Neural cell (in vitro differentiated cells): Measurements from ENCODE around the gene NT5DC3.

ENCODE experiments used
- POLR2AphosphoS5 ChIP-seq: IDR thresholded peaks from 2 replicates; pipeline ENCODE4 v1.6.1; 2012
- SMC3 ChIP-seq: fragments of 450-650 bp; conservative IDR thresholded peaks from 2 replicates; pipeline ENCODE4 v1.6.1; 2014; ENCODE audit warnings: antibody characterized with exemption, mild to moderate bottlenecking, moderate library complexity; ENCODE audit not compliant: poor library complexity
- TAF1 ChIP-seq: IDR thresholded peaks from 2 replicates; pipeline ENCODE4 v1.6.1; 2012; ENCODE audit warnings: low read depth
- TF ChIP-seq, protein P1 (sequence below): IDR thresholded peaks from 2 replicates; pipeline ENCODE4 v1.6.1; 2012; ENCODE audit warnings: borderline replicate concordance
- TF ChIP-seq, protein P2 (sequence below): fragments of 450-650 bp; IDR thresholded peaks from 2 replicates; pipeline ENCODE4 v1.5.1; 2014; ENCODE audit warnings: antibody characterized with exemption, mild to moderate bottlenecking, moderate library complexity; ENCODE audit not compliant: poor library complexity, severe bottlenecking

DNA sequence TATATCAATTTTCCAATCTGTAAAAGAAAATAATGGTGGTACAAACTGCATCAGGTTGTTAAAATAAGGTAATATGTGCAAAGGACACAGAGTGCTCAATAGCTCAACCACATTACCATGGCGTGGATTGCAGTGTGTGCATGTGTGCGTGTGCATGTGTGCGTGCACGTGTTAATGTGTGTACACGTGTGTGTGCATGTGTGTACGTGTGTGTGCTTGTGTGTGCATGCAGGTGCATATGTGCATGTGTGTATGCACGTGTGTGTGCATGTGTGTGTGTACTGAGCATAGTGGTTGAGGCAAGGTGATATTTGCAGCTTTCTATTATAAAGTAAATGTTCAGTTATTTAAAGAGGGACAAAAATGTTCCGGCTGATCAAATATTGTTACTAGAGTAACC lies 115.6 kb downstream of the NT5DC3 start:
- TF ChIP-seq, protein P1, sequence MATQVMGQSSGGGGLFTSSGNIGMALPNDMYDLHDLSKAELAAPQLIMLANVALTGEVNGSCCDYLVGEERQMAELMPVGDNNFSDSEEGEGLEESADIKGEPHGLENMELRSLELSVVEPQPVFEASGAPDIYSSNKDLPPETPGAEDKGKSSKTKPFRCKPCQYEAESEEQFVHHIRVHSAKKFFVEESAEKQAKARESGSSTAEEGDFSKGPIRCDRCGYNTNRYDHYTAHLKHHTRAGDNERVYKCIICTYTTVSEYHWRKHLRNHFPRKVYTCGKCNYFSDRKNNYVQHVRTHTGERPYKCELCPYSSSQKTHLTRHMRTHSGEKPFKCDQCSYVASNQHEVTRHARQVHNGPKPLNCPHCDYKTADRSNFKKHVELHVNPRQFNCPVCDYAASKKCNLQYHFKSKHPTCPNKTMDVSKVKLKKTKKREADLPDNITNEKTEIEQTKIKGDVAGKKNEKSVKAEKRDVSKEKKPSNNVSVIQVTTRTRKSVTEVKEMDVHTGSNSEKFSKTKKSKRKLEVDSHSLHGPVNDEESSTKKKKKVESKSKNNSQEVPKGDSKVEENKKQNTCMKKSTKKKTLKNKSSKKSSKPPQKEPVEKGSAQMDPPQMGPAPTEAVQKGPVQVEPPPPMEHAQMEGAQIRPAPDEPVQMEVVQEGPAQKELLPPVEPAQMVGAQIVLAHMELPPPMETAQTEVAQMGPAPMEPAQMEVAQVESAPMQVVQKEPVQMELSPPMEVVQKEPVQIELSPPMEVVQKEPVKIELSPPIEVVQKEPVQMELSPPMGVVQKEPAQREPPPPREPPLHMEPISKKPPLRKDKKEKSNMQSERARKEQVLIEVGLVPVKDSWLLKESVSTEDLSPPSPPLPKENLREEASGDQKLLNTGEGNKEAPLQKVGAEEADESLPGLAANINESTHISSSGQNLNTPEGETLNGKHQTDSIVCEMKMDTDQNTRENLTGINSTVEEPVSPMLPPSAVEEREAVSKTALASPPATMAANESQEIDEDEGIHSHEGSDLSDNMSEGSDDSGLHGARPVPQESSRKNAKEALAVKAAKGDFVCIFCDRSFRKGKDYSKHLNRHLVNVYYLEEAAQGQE: no peak
- TF ChIP-seq, protein P2, sequence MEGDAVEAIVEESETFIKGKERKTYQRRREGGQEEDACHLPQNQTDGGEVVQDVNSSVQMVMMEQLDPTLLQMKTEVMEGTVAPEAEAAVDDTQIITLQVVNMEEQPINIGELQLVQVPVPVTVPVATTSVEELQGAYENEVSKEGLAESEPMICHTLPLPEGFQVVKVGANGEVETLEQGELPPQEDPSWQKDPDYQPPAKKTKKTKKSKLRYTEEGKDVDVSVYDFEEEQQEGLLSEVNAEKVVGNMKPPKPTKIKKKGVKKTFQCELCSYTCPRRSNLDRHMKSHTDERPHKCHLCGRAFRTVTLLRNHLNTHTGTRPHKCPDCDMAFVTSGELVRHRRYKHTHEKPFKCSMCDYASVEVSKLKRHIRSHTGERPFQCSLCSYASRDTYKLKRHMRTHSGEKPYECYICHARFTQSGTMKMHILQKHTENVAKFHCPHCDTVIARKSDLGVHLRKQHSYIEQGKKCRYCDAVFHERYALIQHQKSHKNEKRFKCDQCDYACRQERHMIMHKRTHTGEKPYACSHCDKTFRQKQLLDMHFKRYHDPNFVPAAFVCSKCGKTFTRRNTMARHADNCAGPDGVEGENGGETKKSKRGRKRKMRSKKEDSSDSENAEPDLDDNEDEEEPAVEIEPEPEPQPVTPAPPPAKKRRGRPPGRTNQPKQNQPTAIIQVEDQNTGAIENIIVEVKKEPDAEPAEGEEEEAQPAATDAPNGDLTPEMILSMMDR: no peak
- TF ChIP-seq TAF1: no peak
- no peak for TF ChIP-seq POLR2AphosphoS5
- no peak for TF ChIP-seq SMC3
